NCI-H2227 treated with DMSO at 0.1 percent for 48 hours (cell line): ENCODE measurements around the gene RNGTT.

Experiments
- DNase-seq: peaks from one replicate; lab custom pipeline; 2025; lab: John Stamatoyannopoulos, UW

RNGTT gene

DNA sequence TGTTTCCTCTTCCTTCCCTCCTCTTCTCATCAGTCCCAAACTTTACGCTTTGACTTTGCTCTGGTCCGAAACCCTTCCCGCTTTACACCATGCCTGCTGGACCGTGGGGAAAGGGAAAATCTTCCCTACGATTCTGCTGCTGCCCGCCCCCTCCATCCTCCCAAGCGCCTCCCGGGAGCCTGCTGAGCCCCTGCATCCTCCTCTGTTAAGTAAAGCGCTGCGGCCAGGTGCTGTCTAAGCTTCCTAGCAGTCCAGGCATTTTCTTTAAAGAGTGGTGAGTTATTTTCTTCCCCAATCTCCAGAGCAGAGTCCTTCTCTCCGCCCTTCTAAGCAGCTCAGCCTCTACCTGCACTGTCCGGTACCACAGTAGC is 376.3 kb downstream of the RNGTT start:
- DNase-seq: no peak

DNA sequence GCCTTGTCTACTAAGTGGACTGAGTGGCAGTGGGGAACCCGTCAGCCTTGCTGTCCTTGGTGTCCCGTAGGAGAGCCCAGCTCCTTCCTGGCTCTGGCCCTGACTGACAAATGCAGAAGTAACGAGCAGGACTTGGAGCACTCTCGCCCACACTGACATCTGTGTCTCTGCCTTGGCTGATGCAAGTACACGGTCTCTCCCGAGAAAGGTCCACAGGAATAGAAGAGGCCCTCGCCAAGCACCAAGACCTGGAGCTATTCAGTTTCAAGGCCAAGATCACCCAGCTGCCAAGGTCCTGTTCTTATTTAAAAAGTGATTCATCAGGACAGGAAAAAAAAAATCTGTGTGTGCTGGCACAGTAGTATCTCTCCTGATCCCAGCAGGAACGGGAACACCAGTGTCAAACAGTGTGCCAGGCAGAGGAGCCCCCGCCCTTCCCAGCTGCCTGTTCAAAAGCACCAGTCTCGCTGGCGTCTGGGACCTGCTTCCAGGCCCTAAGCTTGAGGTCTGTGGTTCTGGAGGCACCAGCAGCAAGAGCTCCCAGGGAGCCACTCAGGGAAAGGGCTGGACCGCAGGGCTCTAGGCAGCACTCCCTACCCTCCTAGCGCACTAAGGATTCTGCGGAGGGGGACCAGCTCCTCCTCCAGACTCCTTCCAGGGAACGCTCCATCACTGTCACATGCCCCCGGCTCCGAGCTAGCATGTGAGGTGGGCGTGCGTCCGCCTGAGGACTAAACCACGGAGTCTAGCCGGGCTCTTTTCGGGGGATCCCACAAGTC is 376.9 kb downstream of the RNGTT start:
- DNase-seq: no peak

DNA sequence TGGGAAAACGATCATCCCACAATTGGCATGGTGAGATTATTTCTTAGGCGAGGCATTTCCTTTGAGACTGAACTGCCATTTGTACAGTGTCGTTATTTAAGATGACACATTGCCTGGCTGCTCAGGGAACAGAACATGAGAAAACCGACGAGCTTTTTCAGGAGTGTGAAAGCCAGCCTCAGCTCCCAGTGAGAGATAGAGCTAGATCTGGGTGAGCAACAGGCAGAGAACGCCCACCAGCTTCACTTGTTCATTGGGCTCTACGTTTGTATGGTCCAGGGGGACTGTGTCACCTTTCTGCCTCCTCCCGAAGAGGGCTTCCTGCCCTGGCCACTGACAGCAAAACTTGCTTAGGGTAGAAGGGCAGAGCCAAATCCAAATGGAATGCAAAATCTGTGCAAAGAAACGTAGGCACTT is 378.1 kb downstream of the RNGTT start:
- no peak for DNase-seq

DNA sequence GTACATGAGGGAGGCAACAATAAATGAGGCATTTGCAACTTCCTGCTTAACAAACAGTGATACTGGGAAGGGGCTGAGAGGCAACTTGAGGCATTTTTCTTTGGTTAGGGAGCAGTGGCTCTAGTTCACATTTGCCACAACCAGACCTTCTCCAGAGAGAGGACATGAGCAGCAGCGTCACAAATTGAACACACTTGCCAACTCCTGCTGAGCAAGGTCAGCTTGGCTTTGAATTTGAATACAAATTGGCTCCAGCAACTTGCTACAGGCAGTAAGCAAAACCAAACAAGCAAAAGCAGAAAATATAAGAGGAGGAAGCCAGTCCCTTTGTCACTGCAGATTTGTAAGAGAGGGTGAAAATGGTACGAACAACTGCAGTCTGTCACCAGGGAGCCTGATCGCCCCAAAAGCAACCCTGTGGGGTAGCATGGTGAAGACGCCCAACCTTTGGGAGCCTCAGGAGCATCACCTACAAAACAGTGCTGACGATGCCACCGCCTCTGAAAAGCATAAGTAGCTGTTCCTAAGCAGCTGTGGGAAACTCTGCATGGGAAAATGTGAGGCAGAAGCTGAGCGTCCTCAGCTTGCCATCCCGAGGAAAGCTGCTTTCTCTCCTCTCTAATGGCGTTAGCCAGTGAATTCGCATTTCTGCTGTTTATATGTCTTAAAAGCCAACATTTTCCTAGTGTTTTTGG is 378.7 kb downstream of the RNGTT start:
- no peak for DNase-seq

DNA sequence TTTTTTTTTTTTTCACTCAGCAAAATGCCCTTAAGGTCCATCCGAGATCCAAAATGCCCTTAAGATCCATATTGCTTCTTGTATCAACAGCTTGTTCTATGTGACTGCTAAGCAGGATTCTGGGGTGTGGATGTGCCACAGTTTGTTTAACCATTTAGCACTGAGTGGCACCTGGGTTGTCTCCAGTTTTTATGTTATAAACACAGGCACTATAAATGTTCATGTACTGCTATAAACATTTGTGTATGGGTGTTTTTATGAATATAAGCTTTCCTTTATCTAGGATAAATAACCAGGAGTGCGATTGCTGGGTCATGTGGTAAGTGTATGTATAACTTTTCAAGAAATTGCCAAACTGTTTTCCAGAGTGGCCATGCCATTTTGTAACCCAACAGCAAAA is 386.0 kb downstream of the RNGTT start:
- DNase-seq: no peak

DNA sequence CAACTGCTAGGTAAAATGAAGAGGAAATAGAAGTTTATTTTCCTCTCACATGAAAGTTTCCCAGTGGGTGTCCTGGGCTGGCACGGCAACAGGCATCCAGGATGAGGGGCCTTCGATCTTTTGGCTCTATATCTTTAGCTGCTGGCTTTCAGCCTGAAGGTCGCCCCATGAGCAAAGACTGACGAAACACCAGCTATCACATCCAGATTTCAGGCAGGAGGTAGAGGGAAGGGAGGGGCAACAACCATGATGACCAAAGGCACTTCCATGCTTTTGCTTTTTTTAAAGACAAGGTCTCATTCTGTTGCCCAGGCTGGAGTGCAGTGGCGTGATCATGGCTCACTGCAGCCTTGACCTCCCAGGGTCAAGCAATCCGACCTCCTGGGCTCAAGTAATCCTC is 387.9 kb downstream of the RNGTT start:
- DNase-seq: no peak

DNA sequence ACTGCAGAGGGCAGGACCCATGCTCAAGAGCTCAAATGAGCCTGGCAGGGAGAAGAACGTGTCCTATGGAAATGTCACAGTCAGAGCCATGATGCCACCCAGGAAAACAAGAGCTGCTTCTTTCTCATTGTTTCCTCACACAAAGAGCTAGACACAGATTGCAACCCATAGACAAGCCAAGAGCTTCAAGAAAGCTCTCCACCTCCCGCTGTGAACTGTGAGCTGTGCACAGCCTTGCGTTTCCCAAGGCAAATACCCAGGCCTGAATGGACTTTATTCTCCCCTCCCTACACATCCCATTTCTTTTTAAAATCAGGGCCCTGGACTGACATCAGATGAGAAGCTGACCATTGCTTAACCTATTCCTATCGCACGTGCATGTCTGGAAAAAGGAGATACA is 388.8 kb downstream of the RNGTT start:
- no peak for DNase-seq

DNA sequence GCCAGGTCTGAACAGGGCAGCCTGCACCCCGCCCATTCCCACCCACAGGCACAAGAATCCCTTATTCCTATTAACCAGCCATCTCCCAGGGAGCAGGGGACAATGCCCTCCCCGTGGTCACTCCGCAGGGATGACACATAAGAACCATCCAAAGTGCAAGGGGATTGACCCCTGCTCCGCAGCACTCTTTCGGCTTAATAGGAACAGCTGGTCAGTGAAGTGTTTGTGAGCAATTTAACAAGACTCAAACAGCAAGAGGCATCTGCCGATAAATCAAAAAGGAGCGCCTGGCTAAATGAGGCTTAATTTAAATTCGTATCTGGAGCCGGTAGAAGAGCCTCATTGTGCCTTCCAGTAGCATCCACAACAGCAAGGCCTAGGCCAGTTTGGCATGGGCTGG is 389.4 kb downstream of the RNGTT start:
- DNase-seq: peak; percentile 49

DNA sequence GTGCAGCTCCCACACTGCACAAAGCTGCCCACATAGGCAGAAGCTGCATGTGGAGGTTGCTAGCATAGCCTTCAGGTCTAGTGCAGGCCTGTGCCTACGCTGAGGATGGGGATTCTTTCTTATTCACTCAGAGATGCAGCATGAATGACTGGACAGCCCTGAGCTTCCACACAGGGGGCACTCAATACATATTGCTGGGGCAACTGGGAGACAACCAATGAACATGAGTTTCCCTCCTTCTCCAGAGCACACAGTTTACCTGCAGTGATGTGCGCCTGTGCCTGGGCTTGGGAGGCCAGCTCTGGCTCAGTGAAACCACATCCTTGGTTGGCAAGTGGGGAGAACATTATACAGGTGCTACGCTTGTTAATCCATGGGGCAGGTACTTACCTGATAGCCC is 389.9 kb downstream of the RNGTT start:
- DNase-seq: no peak

DNA sequence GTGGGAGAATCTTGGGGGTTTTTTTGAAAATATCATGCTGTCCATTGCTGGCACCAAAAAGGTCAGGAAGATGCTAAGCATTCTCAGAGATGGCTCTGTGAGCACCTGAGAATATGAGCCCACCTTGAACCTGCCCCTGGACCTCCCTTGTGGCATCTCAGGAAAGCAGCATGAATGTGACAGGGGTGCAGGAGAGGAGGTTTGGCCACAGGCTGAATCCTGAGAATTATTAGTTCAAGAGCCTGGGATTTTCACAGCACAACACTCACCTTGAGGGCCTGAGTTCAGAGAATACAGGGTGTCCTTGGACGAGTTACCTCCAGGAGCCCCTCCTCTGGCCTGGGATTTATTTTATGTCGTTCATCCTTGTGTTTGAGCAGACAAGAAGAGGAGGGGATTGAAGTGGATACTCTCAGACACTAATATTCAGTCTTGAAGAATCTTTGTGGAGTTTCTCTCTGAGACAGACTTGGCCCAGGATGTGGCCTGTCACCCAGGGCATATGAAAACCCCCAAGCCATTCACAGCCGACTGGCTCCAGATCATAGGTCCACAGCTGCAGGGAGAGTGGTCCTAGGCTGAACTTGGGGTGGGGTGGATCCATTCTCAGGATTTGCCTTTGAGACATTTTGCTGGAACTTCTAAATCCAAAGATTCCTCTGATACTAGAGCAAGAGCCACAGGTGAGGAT is 390.8 kb downstream of the RNGTT start:
- no peak for DNase-seq

DNA sequence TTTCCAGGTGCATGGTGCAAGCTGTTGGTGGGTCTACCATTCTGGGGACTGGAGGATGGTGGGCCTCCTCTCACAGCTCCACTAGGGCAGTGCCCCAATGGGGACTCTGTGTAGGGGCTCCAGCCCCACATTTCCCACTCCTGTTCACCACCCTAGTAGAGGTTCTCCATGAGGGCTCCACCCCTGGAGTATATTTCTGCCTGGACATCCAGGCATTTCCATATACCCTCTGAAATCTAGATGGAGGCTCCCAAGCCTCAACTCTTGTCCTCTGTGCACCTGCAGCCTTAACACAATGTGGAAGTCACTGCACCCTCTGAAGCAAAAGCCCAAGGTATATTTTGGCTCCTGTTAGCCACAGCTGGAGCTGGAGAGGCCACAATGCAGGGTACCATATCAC is 393.5 kb downstream of the RNGTT start:
- no peak for DNase-seq

DNA sequence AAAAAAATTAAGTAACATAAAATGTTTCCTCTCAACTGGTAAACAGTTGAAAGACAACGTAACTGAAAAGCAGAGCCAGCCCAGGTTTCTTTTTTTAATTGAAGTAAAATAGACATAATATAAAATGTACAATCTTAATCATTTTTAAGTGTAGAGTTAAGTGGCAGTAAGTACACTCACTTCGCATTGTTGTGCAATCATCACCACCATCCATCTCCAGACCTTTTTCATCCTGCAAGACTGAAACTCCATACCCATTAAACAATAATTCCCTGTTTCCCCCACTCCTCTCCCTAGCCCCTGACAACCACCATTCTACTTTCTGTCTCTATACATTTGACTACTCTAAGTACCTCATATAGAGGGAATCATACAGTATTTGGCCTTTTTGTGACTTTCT is 395.7 kb downstream of the RNGTT start:
- no peak for DNase-seq

DNA sequence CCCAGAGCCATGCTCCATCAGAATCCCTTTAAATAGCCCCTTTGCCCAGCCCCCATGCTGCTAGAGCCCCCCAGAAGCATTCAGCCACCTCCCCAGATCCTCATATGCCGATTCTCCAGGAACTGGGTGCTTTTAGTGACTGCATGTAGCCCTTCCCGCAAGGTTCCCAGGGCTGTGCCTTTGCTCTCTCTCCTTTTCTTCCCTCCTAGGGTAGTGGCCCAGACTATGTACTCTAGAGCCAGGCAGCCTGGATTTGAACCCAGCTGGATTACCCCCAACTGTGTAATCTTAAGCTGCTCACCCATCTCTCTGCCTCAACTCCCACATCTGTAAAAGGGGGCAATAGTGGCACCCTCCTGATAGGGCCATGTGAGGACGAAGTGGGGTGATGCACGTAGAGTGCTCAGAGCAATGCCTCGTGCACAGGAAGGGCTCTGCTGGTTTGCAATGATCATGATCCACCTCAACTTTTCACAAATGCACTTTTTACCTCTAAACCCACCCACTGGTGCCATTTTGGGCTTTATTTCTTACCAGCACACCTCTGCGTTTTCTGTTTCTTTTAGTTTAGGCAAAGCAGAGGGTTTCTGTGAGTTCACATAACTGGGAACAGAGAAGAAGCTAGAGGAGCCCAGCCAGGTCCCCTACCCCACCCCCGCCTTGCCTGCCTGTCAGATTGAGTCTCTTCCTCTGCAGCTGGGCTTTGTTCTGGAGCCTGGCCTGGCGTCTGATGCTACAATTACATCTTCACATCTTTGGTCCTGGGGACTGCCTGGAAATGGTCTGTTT is 396.5 kb downstream of the RNGTT start:
- no peak for DNase-seq

DNA sequence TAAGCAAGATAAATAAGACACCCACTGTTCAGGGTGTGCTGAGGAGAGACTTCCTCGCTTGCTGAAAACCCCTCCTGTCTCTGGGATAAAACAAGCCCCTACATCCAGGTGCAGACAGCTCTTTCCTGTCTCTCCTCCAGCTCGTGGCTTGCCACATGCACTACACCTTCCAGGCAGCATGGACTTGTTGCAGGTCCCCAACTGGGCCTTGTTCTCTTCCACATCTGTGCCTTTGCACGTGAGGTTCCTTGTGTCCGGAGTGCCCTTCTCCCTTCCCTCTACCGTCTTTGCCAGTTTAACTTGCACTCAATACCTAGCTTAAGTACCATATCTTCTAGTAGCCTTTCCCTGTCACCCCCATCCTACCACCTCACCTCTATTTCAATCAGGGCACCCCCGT is 397.6 kb downstream of the RNGTT start:
- DNase-seq: no peak

DNA sequence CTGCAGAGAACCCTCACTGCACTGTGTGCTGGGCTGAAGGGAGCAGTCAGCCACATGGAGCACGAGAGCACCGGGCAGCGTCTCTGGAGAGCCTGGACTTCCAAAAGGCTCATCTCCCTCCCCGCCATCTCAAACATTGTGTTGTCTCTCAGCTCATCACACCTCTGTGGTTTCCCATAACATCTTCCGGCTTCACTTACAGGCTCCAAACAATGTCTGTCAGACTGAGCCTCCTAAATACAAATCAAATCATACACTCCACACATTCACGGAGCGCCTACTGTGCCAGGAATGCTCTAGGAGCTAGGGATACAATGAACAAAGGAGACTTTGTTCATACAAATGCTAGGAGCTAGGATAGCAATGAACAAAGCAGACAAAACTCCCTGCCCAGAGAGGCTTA is 398.0 kb downstream of the RNGTT start:
- DNase-seq: no peak

DNA sequence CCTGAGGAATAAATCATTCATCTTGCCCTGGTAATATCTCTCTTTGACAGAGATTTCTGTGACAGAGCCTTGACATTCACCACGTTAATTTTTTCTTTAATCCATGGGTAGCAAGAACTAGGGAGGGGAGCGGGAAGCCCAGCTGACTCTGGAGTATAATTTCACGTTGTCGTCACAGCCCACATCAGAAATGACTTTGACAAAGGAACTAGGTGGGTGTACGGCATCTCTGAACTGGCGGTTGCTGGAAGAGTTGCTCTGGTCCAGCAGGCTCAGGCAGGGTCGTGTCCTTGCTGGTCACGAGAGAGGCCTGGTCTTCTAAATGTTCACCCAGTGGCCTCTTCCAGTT is 400.2 kb downstream of the RNGTT start:
- no peak for DNase-seq

DNA sequence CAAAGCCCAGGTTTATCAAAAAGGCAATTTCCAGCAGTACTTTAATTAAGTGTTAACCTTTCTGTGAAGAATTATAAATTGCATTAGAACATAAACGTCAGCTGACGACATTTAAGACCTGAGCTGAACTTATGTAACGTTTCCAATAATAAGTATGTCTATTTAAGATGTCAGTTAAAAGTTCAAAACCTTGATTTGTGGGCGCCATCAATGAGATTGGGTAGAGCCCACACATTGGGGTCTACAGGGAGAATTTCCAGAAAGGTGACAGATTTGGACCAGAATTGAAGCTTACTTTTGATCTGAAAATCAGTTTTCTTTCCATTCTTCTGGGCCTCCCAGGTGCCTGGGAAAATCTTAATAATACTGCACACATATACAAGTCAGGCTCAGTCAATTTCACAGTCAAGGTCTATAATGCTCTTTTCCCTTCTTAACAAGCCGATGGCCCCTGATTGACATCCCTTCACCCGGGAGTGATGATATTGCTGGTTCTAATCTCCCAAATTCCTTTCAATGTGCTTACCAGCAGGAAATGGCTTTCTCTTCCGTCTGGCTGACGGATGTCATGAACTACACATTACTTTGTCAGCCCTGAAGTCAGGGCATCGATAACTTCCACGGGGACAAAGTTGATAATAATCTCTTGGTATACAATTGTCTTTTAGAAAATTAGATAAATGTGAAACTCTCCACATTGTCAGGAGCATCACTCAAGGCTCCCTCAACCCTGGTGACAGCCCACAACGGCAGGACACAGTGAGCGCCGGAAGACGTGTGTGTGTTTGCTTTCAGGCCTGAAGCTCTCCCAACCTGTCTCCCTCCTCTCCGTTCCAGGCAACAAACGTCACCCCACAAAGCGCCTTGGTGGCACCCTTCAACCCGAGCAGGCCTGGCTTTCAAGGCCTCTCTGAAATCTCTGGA is 400.8 kb downstream of the RNGTT start:
- no peak for DNase-seq

DNA sequence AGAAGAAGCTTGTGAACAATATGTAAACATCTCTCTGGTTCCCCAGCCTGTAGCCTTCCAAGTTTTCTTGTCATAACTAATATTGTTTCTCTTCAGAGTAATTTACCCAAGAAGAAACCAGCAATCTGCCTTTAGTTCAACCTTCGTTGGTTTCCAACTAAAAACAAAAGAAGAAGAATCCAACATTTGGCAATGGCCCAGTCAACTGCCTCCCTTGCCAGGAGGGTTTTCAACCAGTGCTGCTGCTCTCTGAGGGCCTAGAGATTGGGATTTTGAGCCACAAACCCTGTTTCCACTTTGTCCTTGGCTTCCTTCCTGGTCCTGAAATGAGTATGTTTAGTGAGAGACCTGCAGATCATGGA is 401.5 kb downstream of the RNGTT start:
- DNase-seq: no peak

DNA sequence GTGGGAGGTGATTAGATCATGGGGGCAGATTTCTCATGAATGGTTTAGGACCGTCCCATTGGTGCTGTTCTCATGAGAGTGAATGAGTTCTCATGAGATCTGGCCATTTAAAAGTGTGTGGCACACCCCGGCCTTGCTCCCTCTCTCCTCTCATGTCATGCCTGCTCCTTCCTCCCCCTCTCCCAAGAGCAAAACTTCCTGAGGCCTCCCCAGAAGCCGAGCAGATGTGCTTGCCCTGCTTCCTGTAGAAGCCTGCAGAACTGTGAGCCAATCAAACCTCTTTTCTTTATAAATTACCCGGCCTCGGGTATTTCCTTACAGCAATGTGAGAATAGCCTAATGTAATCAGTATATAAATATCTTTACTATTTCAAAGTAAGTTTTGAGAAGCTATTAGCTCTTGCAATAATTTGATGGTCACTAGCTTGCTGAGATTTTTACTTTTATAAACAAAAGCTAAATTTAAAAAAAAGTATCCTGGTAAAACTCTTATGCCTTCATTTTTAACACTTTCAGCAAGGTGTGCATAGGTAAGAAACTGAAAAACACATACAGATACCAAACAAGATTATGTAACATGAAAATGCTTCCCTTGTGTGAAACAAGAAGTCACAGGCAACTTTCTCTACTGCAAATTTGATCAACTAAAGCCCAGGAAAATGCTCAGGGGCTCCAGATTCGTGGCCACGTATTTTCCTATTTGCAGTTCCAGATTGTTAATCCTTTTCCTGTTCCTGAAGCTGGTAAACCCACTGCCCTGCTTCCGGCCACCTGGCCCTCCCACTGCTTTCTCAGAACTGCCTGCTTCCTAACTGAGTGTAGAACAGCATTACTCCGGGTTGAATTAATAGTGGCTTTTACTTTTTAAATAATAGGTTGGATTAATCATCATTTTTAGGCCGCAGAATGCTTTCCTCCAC is 402.1 kb downstream of the RNGTT start:
- DNase-seq: no peak
